T-helper 1 cell treated with Interleukin-12 subunit alpha and Interleukin-12 subunit beta and Interleukin-4 antibody, amounts not matched to agents 30 μg/mL and 1 μg/mL, for 36 hours (primary cell): Measurements from ENCODE around the gene KRTAP10-2.
"Not testable (repeated sequence)": the region's sequence is repeated elsewhere in the genome, so short reads cannot be mapped to it uniquely, and the experiment has no call there.

Source experiments
- H3K27ac Mint-ChIP-seq: one replicate; pipeline ENCODE4 v1.8.0; 2021; ENCODE audit warnings: mild to moderate bottlenecking, mixed read lengths
- H3K27me3 Mint-ChIP-seq: one replicate; pipeline ENCODE4 v1.8.0; 2021; ENCODE audit warnings: low read depth, mixed read lengths
- H3K36me3 Mint-ChIP-seq: one replicate; pipeline ENCODE4 v1.8.0; 2021; ENCODE audit warnings: low read depth, mixed read lengths
- H3K4me1 Mint-ChIP-seq: one replicate; pipeline ENCODE4 v1.8.0; 2021; ENCODE audit warnings: low read depth, mixed read lengths
- H3K4me3 Mint-ChIP-seq: one replicate; pipeline ENCODE4 v1.8.0; 2021; ENCODE audit warnings: mild to moderate bottlenecking, moderate library complexity, mixed read lengths
- H3K9me3 Mint-ChIP-seq: one replicate; pipeline ENCODE4 v1.8.0; 2021; ENCODE audit warnings: mixed read lengths

Gene KRTAP10-2

GRCh38 chr21:44551340-44551961, at the start of gene KRTAP10-2:
KRTAP10-2 (minus strand) TSS chr21:44551505; CDS start chr21:44551458, 47 bp downstream.
- peaks cover 7% of the 10 kb centered on the region for H3K27me3 Mint-ChIP-seq
- H3K4me1 Mint-ChIP-seq = peaks cover 17% of the 10 kb centered on the region
- no peak within 1 kb of the TSS for H3K27ac Mint-ChIP-seq
- H3K36me3 Mint-ChIP-seq = peaks cover 17% of the 10 kb centered on the region
- H3K9me3 Mint-ChIP-seq = peaks cover 15% of the 10 kb centered on the region
- H3K4me3 Mint-ChIP-seq = no peak within 1 kb of the TSS

GRCh38 chr21:44601091-44601490, 49.8 kb upstream of the KRTAP10-2 start:
- not testable (repeated sequence) for H3K4me1 Mint-ChIP-seq, H3K4me3 Mint-ChIP-seq, H3K36me3 Mint-ChIP-seq, H3K27ac Mint-ChIP-seq
- H3K27me3 Mint-ChIP-seq = peaks cover 41% of the 10 kb centered on the region
- peaks cover 20% of the 10 kb centered on the region for H3K9me3 Mint-ChIP-seq

- not testable (repeated sequence) for H3K27ac Mint-ChIP-seq, H3K4me3 Mint-ChIP-seq, H3K4me1 Mint-ChIP-seq, H3K36me3 Mint-ChIP-seq
- Mint-ChIP-seq H3K27me3 (peaks cover 38% of the 10 kb centered on the region), H3K9me3 (peaks cover 16% of the 10 kb centered on the region)
Observed at GRCh38 chr21:44600118-44600978, 49.0 kb upstream of the KRTAP10-2 start, which contains the start of gene KRTAP10-7. KRTAP10-7 (plus strand) TSS chr21:44600597; CDS start chr21:44600622, 25 bp downstream.

GRCh38 chr21:44599264-44600029, 48.1 kb upstream of the KRTAP10-2 start:
- H3K27ac Mint-ChIP-seq = no peak overlapping the region
- H3K9me3 Mint-ChIP-seq = peaks cover 9% of the 10 kb centered on the region
- H3K4me3 Mint-ChIP-seq = no peak overlapping the region
- H3K4me1 Mint-ChIP-seq = no peaks in the 10 kb centered on the region
- peaks cover 33% of the 10 kb centered on the region for H3K27me3 Mint-ChIP-seq
- H3K36me3 Mint-ChIP-seq = peaks cover 2% of the 10 kb centered on the region

GRCh38 chr21:44598061-44598460, 46.8 kb upstream of the KRTAP10-2 start:
- no peak overlapping the region for H3K27ac Mint-ChIP-seq
- H3K4me3 Mint-ChIP-seq = no peak overlapping the region

GRCh38 chr21:44596068-44596725, 44.9 kb upstream of the KRTAP10-2 start:
- peaks cover 30% of the 10 kb centered on the region for H3K27me3 Mint-ChIP-seq
- H3K27ac Mint-ChIP-seq = no peak overlapping the region
- peaks cover 4% of the 10 kb centered on the region for H3K9me3 Mint-ChIP-seq
- no peak overlapping the region for H3K4me3 Mint-ChIP-seq
- peaks cover 2% of the 10 kb centered on the region for H3K36me3 Mint-ChIP-seq
- H3K4me1 Mint-ChIP-seq = no peaks in the 10 kb centered on the region

More at GRCh38 chr21:44598061-44598460, 46.8 kb upstream of the KRTAP10-2 start:
- Mint-ChIP-seq H3K9me3 (peaks cover 4% of the 10 kb centered on the region), H3K4me1 (no peaks in the 10 kb centered on the region), H3K36me3 (peaks cover 2% of the 10 kb centered on the region), H3K27me3 (peaks cover 30% of the 10 kb centered on the region)

GRCh38 chr21:44595524-44595923, 44.2 kb upstream of the KRTAP10-2 start:
- H3K27ac Mint-ChIP-seq = no peak overlapping the region
- peaks cover 4% of the 10 kb centered on the region for H3K9me3 Mint-ChIP-seq
- H3K36me3 Mint-ChIP-seq = peaks cover 2% of the 10 kb centered on the region
- H3K4me3 Mint-ChIP-seq = no peak overlapping the region
- H3K4me1 Mint-ChIP-seq = no peaks in the 10 kb centered on the region
- peaks cover 30% of the 10 kb centered on the region for H3K27me3 Mint-ChIP-seq

- H3K9me3 Mint-ChIP-seq = peaks cover 4% of the 10 kb centered on the region
- no peak overlapping the region for H3K27ac Mint-ChIP-seq
- H3K4me1 Mint-ChIP-seq = no peaks in the 10 kb centered on the region
- peaks cover 32% of the 10 kb centered on the region for H3K27me3 Mint-ChIP-seq
- peaks cover 2% of the 10 kb centered on the region for H3K36me3 Mint-ChIP-seq
- no peak overlapping the region for H3K4me3 Mint-ChIP-seq
Observed at GRCh38 chr21:44594406-44594916, 43.2 kb upstream of the KRTAP10-2 start.

GRCh38 chr21:44593598-44594405, 42.5 kb upstream of the KRTAP10-2 start:
- peaks cover 33% of the 10 kb centered on the region for H3K27me3 Mint-ChIP-seq
- no peak overlapping the region for H3K27ac Mint-ChIP-seq
- H3K36me3 Mint-ChIP-seq = peaks cover 2% of the 10 kb centered on the region
- H3K4me3 Mint-ChIP-seq = no peak overlapping the region
- H3K4me1 Mint-ChIP-seq = no peaks in the 10 kb centered on the region
- H3K9me3 Mint-ChIP-seq = peaks cover 3% of the 10 kb centered on the region

GRCh38 chr21:44592446-44593311, 41.4 kb upstream of the KRTAP10-2 start, which contains the start of gene KRTAP10-6:
KRTAP10-6 (minus strand) TSS chr21:44592505; CDS start chr21:44592484, 21 bp downstream.
- Mint-ChIP-seq H3K4me3 (no peak within 1 kb of the TSS), H3K27me3 (peaks cover 32% of the 10 kb centered on the region), H3K4me1 (no peaks in the 10 kb centered on the region), H3K36me3 (no peaks in the 10 kb centered on the region), H3K9me3 (no peaks in the 10 kb centered on the region), H3K27ac (no peak within 1 kb of the TSS)

GRCh38 chr21:44591801-44592130, 40.5 kb upstream of the KRTAP10-2 start:
- not testable (repeated sequence) for H3K36me3 Mint-ChIP-seq, H3K27ac Mint-ChIP-seq, H3K9me3 Mint-ChIP-seq, H3K4me3 Mint-ChIP-seq, H3K4me1 Mint-ChIP-seq
- peaks cover 35% of the 10 kb centered on the region for H3K27me3 Mint-ChIP-seq

GRCh38 chr21:44590897-44591800, 39.8 kb upstream of the KRTAP10-2 start:
- not testable (repeated sequence) for H3K36me3 Mint-ChIP-seq, H3K27ac Mint-ChIP-seq, H3K4me3 Mint-ChIP-seq

More at GRCh38 chr21:44590897-44591800, 39.8 kb upstream of the KRTAP10-2 start:
- H3K27me3 Mint-ChIP-seq = peaks cover 39% of the 10 kb centered on the region
- H3K9me3 Mint-ChIP-seq, H3K4me1 Mint-ChIP-seq: not testable (repeated sequence)
